ENCODE measurements around the gene NFYC.

NFYC gene

GRCh38 chr1:40789661-40790430 is 98.3 kb downstream of the NFYC start:
- H3K4me3 ChIP-seq (ENCODE audit: low read depth, low read length) = no peak overlapping the region
- TF ChIP-seq CTCF (IDR thresholded peaks at IDR 0.05; ENCODE audit: low read depth, low read length) = no peak

DNA sequence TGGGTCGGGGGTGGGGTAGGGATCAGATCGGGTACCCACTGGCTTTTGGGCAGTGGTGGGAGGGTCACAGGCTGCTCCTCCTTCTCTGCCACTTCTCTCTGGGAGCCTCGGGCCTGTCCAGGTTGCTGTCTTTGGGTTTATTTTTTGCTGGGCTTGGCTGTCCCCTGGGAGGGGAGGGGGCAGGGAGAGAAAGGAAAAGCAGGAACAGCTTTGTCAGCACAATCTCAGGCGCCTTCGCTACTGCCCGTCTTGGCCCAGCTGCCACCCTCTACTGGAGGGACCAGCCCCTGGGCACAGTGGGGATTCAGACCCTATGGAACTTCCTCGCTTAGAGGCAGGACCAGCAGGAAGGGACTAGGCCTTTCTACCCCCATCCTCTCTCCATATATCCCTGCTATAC is 100.5 kb downstream of the NFYC start:
- no peak overlapping the region for H3K4me3 ChIP-seq (ENCODE audit: low read depth, low read length)
- no peak for TF ChIP-seq CTCF (IDR thresholded peaks at IDR 0.05; ENCODE audit: low read depth, low read length)

- no peak for TF ChIP-seq CTCF (IDR thresholded peaks at IDR 0.05; ENCODE audit: low read depth, low read length)
- H3K4me3 ChIP-seq (ENCODE audit: low read depth, low read length) = no peak overlapping the region
Observed at GRCh38 chr1:40793617-40794016, 102.1 kb downstream of the NFYC start.

GRCh38 chr1:40794048-40794447 is 102.5 kb downstream of the NFYC start:
- no peak overlapping the region for H3K4me3 ChIP-seq (ENCODE audit: low read depth, low read length)
- no peak for TF ChIP-seq CTCF (IDR thresholded peaks at IDR 0.05; ENCODE audit: low read depth, low read length)

GRCh38 chr1:40794974-40795715 is 103.6 kb downstream of the NFYC start:
- H3K4me3 ChIP-seq (ENCODE audit: low read depth, low read length) = no peak overlapping the region
- no peak for TF ChIP-seq CTCF (IDR thresholded peaks at IDR 0.05; ENCODE audit: low read depth, low read length)

DNA sequence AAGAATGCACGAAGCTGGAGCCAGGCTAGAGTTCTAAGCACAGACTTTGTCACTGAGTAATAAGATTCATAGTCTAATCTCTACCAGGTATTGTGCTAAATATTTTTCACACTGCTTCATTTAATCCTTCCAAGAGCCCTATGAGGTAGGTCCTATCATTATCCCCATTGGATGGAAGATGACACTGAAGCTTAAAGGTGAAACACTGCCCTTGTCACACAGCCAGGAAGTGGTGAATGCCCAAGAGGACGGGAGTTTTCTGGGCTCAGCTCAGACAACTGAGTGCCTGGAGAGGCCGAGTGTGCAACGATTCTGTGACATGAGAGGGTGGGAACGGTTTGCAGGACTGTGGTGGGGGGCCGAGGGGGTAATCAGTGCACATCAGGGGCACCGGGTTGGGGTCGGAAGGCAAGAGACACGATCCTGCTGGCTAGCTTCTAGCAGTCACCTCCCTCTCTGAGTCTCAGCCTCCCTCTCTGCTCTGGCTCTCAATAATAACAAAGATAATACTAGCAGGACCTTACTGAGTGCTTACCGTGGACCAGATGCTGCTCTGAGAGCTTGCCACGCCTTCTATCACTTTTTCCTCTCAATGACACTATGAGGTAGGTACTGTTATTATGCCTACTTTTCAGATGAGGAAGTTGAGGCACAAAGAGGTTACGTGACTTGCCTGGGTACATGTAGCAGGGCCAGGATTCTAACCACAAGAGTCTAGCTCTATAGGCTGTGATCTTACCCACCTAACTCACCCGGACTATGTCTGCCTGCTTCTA is 104.5 kb downstream of the NFYC start:
- H3K4me3 ChIP-seq (ENCODE audit: low read depth, low read length) = no peak overlapping the region
- TF ChIP-seq CTCF (IDR thresholded peaks at IDR 0.05; ENCODE audit: low read depth, low read length) = no peak

All from WI38 (cell line).